Nephron progenitor cell (in vitro differentiated cells): ENCODE measurements around the gene MAGI1.
"Not testable (repeated sequence)": the region's sequence is repeated elsewhere in the genome, so short reads cannot be mapped to it uniquely, and the experiment has no call there.

Experiments used
- DNase-seq: peaks from one replicate; pipeline ENCODE4 v3.0.0; 2021
- H3K27ac Mint-ChIP-seq: 2 replicates; pipeline ENCODE4 v1.8.0; 2021; ENCODE audit warnings: mild to moderate bottlenecking, moderate library complexity, mixed read lengths
- H3K27me3 Mint-ChIP-seq: 2 replicates; pipeline ENCODE4 v1.8.0; 2021; ENCODE audit warnings: mild to moderate bottlenecking, low read depth, mixed read lengths; ENCODE audit not compliant: poor library complexity
- H3K36me3 Mint-ChIP-seq: 2 replicates; pipeline ENCODE4 v1.8.0; 2021; ENCODE audit warnings: low read depth, mixed read lengths
- H3K4me1 Mint-ChIP-seq: 2 replicates; pipeline ENCODE4 v1.8.0; 2021; ENCODE audit warnings: mixed read lengths
- H3K4me3 Mint-ChIP-seq: 2 replicates; pipeline ENCODE4 v1.8.0; 2021; ENCODE audit warnings: mild to moderate bottlenecking, moderate library complexity, mixed read lengths
- H3K9me3 Mint-ChIP-seq: 2 replicates; pipeline ENCODE4 v1.8.0; 2021; ENCODE audit warnings: mild to moderate bottlenecking, moderate library complexity, mixed read lengths
- TF ChIP-seq, protein P1 (sequence below): fragments of 200-600 bp; sonication (generic); IDR thresholded peaks from 2 replicates; pipeline ENCODE4 v1.5.0; 2021; ENCODE audit warnings: antibody characterized with exemption

Gene MAGI1

DNA sequence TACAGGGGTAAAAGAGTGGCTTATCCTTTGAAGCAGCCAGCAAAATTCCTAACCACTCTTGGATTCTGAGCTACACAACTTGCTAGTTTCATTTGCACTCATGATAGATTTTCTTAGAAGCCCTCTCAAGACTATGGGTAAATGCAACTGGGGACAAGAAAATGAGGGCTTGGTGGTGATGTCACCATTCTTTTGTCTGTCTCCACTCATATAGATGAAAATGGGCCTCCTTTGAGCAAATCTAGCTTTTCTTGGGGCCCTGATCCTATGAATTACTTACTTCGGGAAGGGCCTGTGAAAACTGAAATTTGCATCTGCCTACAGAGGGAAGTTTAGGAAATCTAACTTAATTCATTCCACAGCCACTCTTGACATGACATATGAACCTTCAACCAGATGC lies 486.3 kb downstream of the MAGI1 start:
- TF ChIP-seq, protein P1, sequence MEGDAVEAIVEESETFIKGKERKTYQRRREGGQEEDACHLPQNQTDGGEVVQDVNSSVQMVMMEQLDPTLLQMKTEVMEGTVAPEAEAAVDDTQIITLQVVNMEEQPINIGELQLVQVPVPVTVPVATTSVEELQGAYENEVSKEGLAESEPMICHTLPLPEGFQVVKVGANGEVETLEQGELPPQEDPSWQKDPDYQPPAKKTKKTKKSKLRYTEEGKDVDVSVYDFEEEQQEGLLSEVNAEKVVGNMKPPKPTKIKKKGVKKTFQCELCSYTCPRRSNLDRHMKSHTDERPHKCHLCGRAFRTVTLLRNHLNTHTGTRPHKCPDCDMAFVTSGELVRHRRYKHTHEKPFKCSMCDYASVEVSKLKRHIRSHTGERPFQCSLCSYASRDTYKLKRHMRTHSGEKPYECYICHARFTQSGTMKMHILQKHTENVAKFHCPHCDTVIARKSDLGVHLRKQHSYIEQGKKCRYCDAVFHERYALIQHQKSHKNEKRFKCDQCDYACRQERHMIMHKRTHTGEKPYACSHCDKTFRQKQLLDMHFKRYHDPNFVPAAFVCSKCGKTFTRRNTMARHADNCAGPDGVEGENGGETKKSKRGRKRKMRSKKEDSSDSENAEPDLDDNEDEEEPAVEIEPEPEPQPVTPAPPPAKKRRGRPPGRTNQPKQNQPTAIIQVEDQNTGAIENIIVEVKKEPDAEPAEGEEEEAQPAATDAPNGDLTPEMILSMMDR, result no peak
- Mint-ChIP-seq H3K27ac (no peak overlapping the region), H3K36me3 (no peaks in the 10 kb centered on the region), H3K4me3 (no peak overlapping the region), H3K4me1 (peaks cover 31% of the 10 kb centered on the region), H3K9me3 (peaks cover 4% of the 10 kb centered on the region), H3K27me3 (peaks cover 3% of the 10 kb centered on the region)
- no peak for DNase-seq

- Mint-ChIP-seq H3K4me1 (peaks cover 31% of the 10 kb centered on the region), H3K27ac (no peak overlapping the region), H3K9me3 (peaks cover 4% of the 10 kb centered on the region), H3K27me3 (peaks cover 3% of the 10 kb centered on the region), H3K36me3 (no peaks in the 10 kb centered on the region), H3K4me3 (no peak overlapping the region)
- no peak for DNase-seq
- TF ChIP-seq, protein P1, result no peak
Measured at GRCh38 chr3:65551945-65552344, 486.8 kb downstream of the MAGI1 start.

DNA sequence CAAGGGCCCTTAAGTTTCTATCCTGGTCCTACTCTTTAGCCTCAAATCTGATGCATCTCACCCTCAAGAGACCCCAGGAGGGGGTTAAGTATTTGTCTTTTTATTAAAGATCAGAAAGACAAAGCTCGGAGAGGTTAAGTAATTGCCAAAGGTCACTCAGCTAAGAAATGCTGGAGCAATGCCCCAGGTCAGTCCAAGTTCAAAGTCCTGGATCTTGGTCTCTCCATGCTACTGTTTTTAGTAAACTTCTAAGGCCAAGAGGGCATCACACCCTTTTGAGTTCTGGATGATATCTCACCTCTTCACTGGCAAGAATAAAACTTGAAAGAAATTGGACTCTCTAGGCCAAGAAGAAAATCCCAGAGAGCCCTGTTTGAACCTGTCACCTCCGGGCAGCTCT lies 488.6 kb downstream of the MAGI1 start:
- peaks cover 4% of the 10 kb centered on the region for H3K9me3 Mint-ChIP-seq
- H3K27me3 Mint-ChIP-seq, result peaks cover 3% of the 10 kb centered on the region
- H3K36me3 Mint-ChIP-seq, result no peaks in the 10 kb centered on the region
- peaks cover 36% of the 10 kb centered on the region for H3K4me1 Mint-ChIP-seq
- no peak overlapping the region for H3K27ac Mint-ChIP-seq
- no peak for DNase-seq
- TF ChIP-seq, protein P1, result no peak
- peak overlapping the region; percentile 86 for H3K4me3 Mint-ChIP-seq

- H3K4me1 Mint-ChIP-seq, result peaks cover 34% of the 10 kb centered on the region
- TF ChIP-seq, protein P1, result no peak
- peaks cover 4% of the 10 kb centered on the region for H3K9me3 Mint-ChIP-seq
- no peaks in the 10 kb centered on the region for H3K36me3 Mint-ChIP-seq
- peak overlapping the region; percentile 86 for H3K4me3 Mint-ChIP-seq
- DNase-seq, result no peak
- H3K27me3 Mint-ChIP-seq, result peaks cover 3% of the 10 kb centered on the region
- H3K27ac Mint-ChIP-seq, result no peak overlapping the region
Measured at GRCh38 chr3:65549626-65549959, 489.1 kb downstream of the MAGI1 start.

- DNase-seq, result peak; percentile 73
- peak overlapping the region; percentile 86 for H3K4me3 Mint-ChIP-seq
- peaks cover 29% of the 10 kb centered on the region for H3K4me1 Mint-ChIP-seq
- peaks cover 4% of the 10 kb centered on the region for H3K9me3 Mint-ChIP-seq
- TF ChIP-seq, protein P1, result no peak
- no peak overlapping the region for H3K27ac Mint-ChIP-seq
- no peaks in the 10 kb centered on the region for H3K36me3 Mint-ChIP-seq
- H3K27me3 Mint-ChIP-seq, result peaks cover 3% of the 10 kb centered on the region
Measured at GRCh38 chr3:65548848-65549625, 489.7 kb downstream of the MAGI1 start.

DNA sequence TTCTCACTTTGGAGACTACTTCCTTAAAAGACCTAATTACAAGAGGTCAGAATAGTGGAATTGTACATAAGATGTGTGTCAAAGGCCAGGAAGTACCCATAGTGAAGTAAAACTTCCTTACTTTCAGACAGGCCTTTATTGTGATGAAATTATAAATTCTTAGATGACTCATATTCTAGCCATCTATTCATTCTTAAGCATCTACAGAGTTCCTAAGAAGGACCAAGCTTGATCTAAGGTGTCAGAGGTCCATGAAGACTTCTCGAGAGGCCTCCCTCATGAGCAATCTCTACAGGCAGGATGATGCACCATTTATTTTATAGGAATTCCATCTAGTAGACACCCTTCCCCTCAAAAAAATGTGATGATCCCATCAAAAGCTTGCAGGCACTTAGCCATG lies 493.3 kb downstream of the MAGI1 start:
- H3K9me3 Mint-ChIP-seq, result peaks cover 22% of the 10 kb centered on the region
- peaks cover 3% of the 10 kb centered on the region for H3K27me3 Mint-ChIP-seq
- no peak for DNase-seq
- no peak overlapping the region for H3K27ac Mint-ChIP-seq
- H3K4me3 Mint-ChIP-seq, result no peak overlapping the region
- peaks cover 22% of the 10 kb centered on the region for H3K36me3 Mint-ChIP-seq
- H3K4me1 Mint-ChIP-seq, result peaks cover 24% of the 10 kb centered on the region
- TF ChIP-seq, protein P1, result no peak

- not testable (repeated sequence) for H3K27ac Mint-ChIP-seq, H3K4me3 Mint-ChIP-seq, H3K27me3 Mint-ChIP-seq, DNase-seq
- Mint-ChIP-seq H3K36me3 (peaks cover 22% of the 10 kb centered on the region), H3K9me3 (peaks cover 22% of the 10 kb centered on the region), H3K4me1 (peaks cover 13% of the 10 kb centered on the region)
Measured at GRCh38 chr3:65543391-65543790, 495.3 kb downstream of the MAGI1 start.
